Measurements from ENCODE around the gene PLXNB1.

DNA sequence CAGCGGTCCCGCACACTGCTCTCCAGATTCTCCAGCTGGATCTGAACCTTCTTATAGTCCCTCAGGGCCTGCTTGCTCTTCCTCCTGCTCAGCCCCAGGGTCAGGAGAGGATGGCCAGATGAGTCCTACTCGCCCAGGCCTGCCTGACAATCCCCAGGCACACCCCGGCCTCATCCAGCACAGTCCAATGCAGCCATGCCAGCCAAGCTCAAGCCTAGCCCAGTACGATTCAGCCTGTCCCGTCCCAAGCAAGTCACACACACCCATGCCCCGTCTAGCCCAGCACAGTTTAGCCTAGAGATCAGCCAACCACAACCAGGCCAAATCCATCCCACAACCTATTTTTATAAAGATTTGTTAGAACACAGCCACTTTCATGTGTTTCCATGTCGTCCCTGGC, 16.8 kb downstream of the PLXNB1 start:
- TF ChIP-seq, protein P1, sequence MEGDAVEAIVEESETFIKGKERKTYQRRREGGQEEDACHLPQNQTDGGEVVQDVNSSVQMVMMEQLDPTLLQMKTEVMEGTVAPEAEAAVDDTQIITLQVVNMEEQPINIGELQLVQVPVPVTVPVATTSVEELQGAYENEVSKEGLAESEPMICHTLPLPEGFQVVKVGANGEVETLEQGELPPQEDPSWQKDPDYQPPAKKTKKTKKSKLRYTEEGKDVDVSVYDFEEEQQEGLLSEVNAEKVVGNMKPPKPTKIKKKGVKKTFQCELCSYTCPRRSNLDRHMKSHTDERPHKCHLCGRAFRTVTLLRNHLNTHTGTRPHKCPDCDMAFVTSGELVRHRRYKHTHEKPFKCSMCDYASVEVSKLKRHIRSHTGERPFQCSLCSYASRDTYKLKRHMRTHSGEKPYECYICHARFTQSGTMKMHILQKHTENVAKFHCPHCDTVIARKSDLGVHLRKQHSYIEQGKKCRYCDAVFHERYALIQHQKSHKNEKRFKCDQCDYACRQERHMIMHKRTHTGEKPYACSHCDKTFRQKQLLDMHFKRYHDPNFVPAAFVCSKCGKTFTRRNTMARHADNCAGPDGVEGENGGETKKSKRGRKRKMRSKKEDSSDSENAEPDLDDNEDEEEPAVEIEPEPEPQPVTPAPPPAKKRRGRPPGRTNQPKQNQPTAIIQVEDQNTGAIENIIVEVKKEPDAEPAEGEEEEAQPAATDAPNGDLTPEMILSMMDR (IDR thresholded peaks at IDR 0.05; ENCODE audit: borderline replicate concordance, extremely low read depth, low read length, poor library complexity, severe bottlenecking) = no peak
- no peak for TF ChIP-seq EZH2 (IDR thresholded peaks at IDR 0.05; ENCODE audit: borderline replicate concordance, low read depth, low read length, severe bottlenecking)
